Ovary (tissue), 9 donors: Measurements from ENCODE around the gene RNF224. TPM values are rescaled to one million over a fixed set of nuclear protein-coding genes. Genes with fewer than 3 reads are reported as not detected.

Source experiments
- DNase-seq, 5 donors: peaks; one replicate each; pipeline ENCODE4 v3.0.0-alpha.2; 2019 to 2020
- H3K27ac ChIP-seq, 2 donors: fragments of 200-600 bp; one replicate each; pipeline versions ENCODE4 v1.5.1 to v1.8.0; 2019 to 2022
- H3K27me3 ChIP-seq: fragments of 200-600 bp; one replicate; pipeline ENCODE4 v1.8.0; 2022
- H3K36me3 ChIP-seq: fragments of 200-600 bp; sonication (generic); one replicate; pipeline ENCODE4 v1.5.1; 2019
- H3K4me1 ChIP-seq: one replicate; pipeline ENCODE4 v1.8.1; 2013; ENCODE audit warnings: mild to moderate bottlenecking, moderate library complexity; ENCODE audit not compliant: insufficient read depth
- H3K4me3 ChIP-seq: fragments of 200-600 bp; sonication (generic); one replicate; pipeline ENCODE4 v1.5.1; 2017
- H3K9me3 ChIP-seq, 2 donors: fragments of 200-600 bp in 1 of 2; sonication (generic) in 1 of 2; one replicate each; pipeline versions ENCODE4 v1.5.1 to v1.8.1; 2013 to 2019; ENCODE audit warnings: mild to moderate bottlenecking in 1 of 2, moderate library complexity in 1 of 2
- EP300 ChIP-seq: sonication (generic); formaldehyde crosslinking; IDR thresholded peaks from one replicate; pipeline ENCODE4 v1.6.1; 2017; ENCODE audit warnings: antibody characterized with exemption
- POLR2A ChIP-seq: fragments of 450-650 bp; IDR thresholded peaks from one replicate; pipeline ENCODE4 v1.6.1; 2017; ENCODE audit warnings: antibody characterized with exemption, mild to moderate bottlenecking, moderate library complexity
- WGBS, 3 donors: extraction: QIAGEN DNeasy Blood & Tissue Kit in 1 of 3; methylation state at CpG; one replicate each; pipeline versions ENCODE4 v1.1.5 to v1.1.7; 2013 to 2017; 5-methylcytosine and 5-hydroxymethylcytosine counted together
- intact Hi-C, 4 donors: fragments of 100-400 bp; cut with DNase I; formaldehyde crosslinking; loops; one replicate each; pipeline versions ENCODE4 v1.11.0 to v1.15.1; 2022 to 2023
- polyA plus RNA-seq, 2 donors: library from polyadenylated mRNA; stranded (reverse); fragments of 200-250 nt in 1 of 2; fragments of 350-450 nt in 1 of 2; fragmentation: Illumina TruSeq in 1 of 2; extraction: RNeasy Lipid Tissue Mini Kit (QIAGEN cat#74804) in 1 of 2; gene quantifications; one replicate each; pipeline ENCODE4 v1.2.3, GENCODE V29; 2013 to 2014
- total RNA-seq, 7 donors: library from RNA; depleted of rRNA in 2 of 7; stranded (reverse); fragments of >200 nt in 2 of 7; fragmentation: NEBNext Ultra II Directional in 3 of 7; extraction: Animal tissue kit (Norgen Biotek cat#: 25700) in 3 of 7; gene quantifications; one replicate each; pipeline versions ENCODE4 v1.1.0 to v1.2.4, GENCODE V29; 2016 to 2023
- TF ChIP-seq, protein P1 (sequence below), 3 donors: fragments of 450-650 bp in 2 of 3; fragments of 200-600 bp in 1 of 3; IDR thresholded peaks; one replicate each; pipeline versions ENCODE4 v1.5.1 to v1.8.0; 2016 to 2022; ENCODE audit warnings: antibody characterized with exemption in 3 of 3, mild to moderate bottlenecking in 1 of 3
- donor health status: DM: no; HTN: no; CAD: no; lungs with moderate emphysema.
- donor health status: DM: no; HTN: no; CAD: no.
- donor health status: Bipolar disorder and iron deficiency.
- donor health status: DM: yes; HTN: yes; CAD: no.
- donor health status: DM: no; HTN: no; CAD: no.
- donor health status: DM: yes; HTN: yes; CAD: no.

Gene RNF224
- total and polyA plus RNA-seq, 9 donors: 0.92 TPM; not detected in 8

DNA sequence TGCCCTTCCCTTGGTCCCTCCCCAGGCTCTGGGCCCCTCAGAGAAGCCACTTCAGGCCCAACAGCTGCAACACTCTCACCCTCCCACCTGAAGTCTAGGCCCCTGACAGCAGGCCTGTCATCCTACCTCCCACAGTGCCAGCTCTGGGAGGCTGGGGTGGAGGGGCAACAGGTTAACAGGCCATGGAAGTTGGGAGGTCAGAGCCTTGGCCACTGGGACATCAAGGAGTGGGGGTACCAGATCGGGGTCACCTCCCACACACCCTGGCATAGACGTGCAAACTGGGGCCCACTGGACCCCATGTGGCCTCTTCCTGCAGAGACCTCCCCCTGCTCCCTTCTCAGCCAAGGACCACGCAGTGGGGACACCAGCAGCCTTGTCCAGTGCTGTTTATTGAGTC, 36.1 kb upstream of the RNF224 start:
- Histone ChIP-seq H3K4me1 (peaks cover 19% of the 10 kb centered on the region), H3K36me3 (no peaks in the 10 kb centered on the region), H3K27ac (no peak overlapping the region), H3K9me3 (no peaks in the 10 kb centered on the region), H3K4me3 (no peak overlapping the region), H3K27me3 (no peaks in the 10 kb centered on the region)
- WGBS, 3 donors: 31 to 55% (median 52%) methylated on average over 3 of the region's 3 CpGs
- intact Hi-C loops: no loop called here
- TF ChIP-seq, protein P1, sequence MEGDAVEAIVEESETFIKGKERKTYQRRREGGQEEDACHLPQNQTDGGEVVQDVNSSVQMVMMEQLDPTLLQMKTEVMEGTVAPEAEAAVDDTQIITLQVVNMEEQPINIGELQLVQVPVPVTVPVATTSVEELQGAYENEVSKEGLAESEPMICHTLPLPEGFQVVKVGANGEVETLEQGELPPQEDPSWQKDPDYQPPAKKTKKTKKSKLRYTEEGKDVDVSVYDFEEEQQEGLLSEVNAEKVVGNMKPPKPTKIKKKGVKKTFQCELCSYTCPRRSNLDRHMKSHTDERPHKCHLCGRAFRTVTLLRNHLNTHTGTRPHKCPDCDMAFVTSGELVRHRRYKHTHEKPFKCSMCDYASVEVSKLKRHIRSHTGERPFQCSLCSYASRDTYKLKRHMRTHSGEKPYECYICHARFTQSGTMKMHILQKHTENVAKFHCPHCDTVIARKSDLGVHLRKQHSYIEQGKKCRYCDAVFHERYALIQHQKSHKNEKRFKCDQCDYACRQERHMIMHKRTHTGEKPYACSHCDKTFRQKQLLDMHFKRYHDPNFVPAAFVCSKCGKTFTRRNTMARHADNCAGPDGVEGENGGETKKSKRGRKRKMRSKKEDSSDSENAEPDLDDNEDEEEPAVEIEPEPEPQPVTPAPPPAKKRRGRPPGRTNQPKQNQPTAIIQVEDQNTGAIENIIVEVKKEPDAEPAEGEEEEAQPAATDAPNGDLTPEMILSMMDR (IDR thresholded peaks at IDR 0.05): no peak
- TF ChIP-seq EP300 (no peak), POLR2A (no peak)
- DNase-seq: no peak

DNA sequence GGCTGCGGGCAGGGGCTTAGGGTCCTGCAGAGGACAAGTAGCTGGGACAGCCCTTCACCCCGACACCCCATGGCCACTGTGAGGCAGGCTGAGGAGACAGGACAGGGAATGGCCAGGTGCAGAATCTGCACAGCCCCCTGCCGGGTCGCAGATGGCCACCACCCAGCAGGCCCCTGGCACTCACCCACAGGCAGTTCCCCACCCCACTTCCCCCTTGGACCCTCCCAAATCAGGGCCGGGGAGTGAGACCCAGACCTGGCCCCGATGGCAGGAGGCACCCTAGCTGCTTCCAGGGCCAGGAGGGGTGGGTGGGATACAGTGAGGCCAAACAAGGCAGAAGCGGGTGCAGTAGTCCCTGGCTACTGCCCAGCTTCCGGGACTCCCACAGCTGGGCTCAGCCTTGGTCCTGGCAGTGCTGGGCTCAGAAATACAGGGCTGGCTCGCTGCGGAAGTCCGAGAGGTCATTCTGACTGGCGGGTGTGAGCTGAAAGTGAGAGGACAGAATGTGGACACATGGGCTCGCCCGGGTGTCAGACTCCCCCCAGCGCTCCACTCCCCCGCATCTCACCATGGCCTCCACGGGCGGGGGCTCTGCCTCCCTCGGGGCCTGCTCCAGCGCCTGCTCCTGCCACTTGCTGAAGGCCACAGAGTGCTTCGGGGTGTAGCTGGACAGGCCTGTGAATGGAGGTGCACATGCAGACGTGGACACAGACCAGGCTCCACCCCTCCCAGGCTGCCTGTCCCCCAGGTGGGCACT, 35.4 kb upstream of the RNF224 start:
- 49 to 56% (median 54%) methylated on average over 22 of the region's 22 CpGs for WGBS, 3 donors
- H3K9me3 ChIP-seq: no peaks in the 10 kb centered on the region
- H3K36me3 ChIP-seq: no peaks in the 10 kb centered on the region
- DNase-seq: no peak
- H3K27me3 ChIP-seq: no peaks in the 10 kb centered on the region
- peaks cover 15% of the 10 kb centered on the region for H3K4me1 ChIP-seq
- intact Hi-C loops: no loop called here
- H3K4me3 ChIP-seq: no peak overlapping the region
- H3K27ac ChIP-seq: no peak overlapping the region
- no peak for TF ChIP-seq POLR2A
- no peak for TF ChIP-seq EP300
- TF ChIP-seq, protein P1 (IDR thresholded peaks at IDR 0.05): no peak

DNA sequence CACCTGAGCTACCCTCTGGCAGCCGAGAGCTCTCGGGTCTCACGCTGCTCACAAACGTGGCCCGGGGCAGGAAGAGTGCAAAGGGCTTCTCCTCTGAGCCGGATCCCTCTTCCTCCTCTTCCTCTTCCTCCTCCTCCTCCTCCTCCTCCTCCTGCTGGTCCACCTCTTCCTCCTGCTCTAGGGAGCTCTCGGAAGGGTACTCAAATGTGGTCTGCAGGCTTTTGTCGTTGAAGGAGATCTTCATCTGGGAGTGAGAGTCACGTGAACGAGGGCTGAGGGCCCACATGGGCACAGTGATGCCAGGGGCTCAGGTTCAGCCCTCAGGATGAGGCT, 34.9 kb upstream of the RNF224 start:
- no peak overlapping the region for H3K27ac ChIP-seq
- WGBS, 3 donors: 80 to 86% (median 81%) methylated on average over 10 of the region's 10 CpGs

DNA sequence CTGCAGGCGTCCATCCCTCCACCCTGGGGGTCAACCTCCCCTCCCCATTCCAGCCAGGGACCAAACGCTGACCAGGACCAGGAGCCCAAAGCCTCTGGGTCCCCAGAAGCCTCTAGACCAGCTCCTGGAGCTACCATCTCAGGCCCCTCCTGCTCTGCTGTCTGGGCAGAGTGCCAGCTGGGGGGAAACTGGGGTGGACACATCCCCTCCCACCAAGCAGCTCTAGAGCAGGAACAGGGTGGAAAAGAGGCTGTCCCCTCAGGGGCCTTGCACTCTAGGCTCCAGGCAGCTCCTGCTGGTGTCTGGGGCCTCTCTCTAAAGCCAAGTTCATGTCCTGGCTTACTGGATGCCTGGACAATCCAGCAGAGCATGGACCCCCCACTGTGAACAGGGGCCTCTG, 34.4 kb upstream of the RNF224 start:
- no peak overlapping the region for H3K27ac ChIP-seq
- no peaks in the 10 kb centered on the region for H3K9me3 ChIP-seq
- intact Hi-C loops: no loop called here
- TF ChIP-seq EP300: no peak
- TF ChIP-seq POLR2A: no peak
- TF ChIP-seq, protein P1 (IDR thresholded peaks at IDR 0.05): no peak
- no peaks in the 10 kb centered on the region for H3K36me3 ChIP-seq
- peaks cover 8% of the 10 kb centered on the region for H3K4me1 ChIP-seq
- DNase-seq: no peak
- 65 to 88% (median 75%) methylated on average over 2 of the region's 2 CpGs for WGBS, 3 donors
- no peaks in the 10 kb centered on the region for H3K27me3 ChIP-seq
- H3K4me3 ChIP-seq: no peak overlapping the region

More for the DNA sequence above, 34.9 kb upstream of the RNF224 start:
- DNase-seq: no peak
- no peak overlapping the region for H3K4me3 ChIP-seq
- H3K9me3 ChIP-seq: no peaks in the 10 kb centered on the region
- peaks cover 11% of the 10 kb centered on the region for H3K4me1 ChIP-seq
- H3K36me3 ChIP-seq: no peaks in the 10 kb centered on the region
- no peaks in the 10 kb centered on the region for H3K27me3 ChIP-seq
- no peak for TF ChIP-seq POLR2A
- TF ChIP-seq, protein P1 (IDR thresholded peaks at IDR 0.05): no peak
- no peak for TF ChIP-seq EP300
- intact Hi-C loops: no loop called here
